A549 treated with Mapracorat at 1 μM for 4 hours (cell line): Measurements from ENCODE around the gene ZNF879. TPM values are rescaled to one million over a fixed set of nuclear protein-coding genes. Genes with fewer than 3 reads are reported as not detected.

ENCODE experiments used
- total RNA-seq: library from RNA; stranded (reverse); fragments of 200-300 nt; extraction: Qiagen RNA extraction; gene quantifications from 5 replicates; pipeline ENCODE4 v1.2.3, GENCODE V29; 2022

ZNF879 gene
- 0.37 to 0.57 TPM (median 0.54 TPM) in 5 replicates for total RNA-seq

GRCh38 chr5:179023528-179024189, at the start of gene ZNF879:
Gene ZNF879, plus strand, starts transcription at chr5:179023804. Its CDS starts 1,201 bp downstream, at chr5:179025005.

GRCh38 chr5:178994580-178995340, 28.8 kb upstream of the ZNF879 start, which contains the start of gene GRM6:
Gene GRM6, minus strand, starts transcription at chr5:178995320. Its CDS starts 376 bp downstream, at chr5:178994944.

GRCh38 chr5:179060116-179061008, 36.8 kb downstream of the ZNF879 start, which contains the start of gene ZNF354C:
Gene ZNF354C, plus strand, starts transcription at chr5:179060373. Its CDS starts 1,696 bp downstream, at chr5:179062069.

Other genes starting within 250 kb of the ZNF879 start
- gene ZNF354B, start 163.9 kb upstream of the ZNF879 start, total RNA-seq: 4.0 to 5.7 TPM (median 4.8 TPM) in 5 replicates
- gene ZFP2, start 127.9 kb upstream of the ZNF879 start, total RNA-seq: 0.08 TPM in 1 of 5 replicates, not detected in the others
- not detected in 5 replicates for gene ZNF454, start 82.6 kb upstream of the ZNF879 start, total RNA-seq
- not detected in 5 replicates for gene GRM6, start 28.5 kb upstream of the ZNF879 start, total RNA-seq
- 0.62 to 0.80 TPM (median 0.73 TPM) in 5 replicates for gene ZNF354C, start 36.6 kb downstream of the ZNF879 start, total RNA-seq